T follicular helper cell (primary cell): ENCODE data around the gene USE1.

Source experiments
- DNase-seq: peaks from one replicate; pipeline ENCODE4 v3.0.0-alpha.2; 2020; ENCODE audit warnings: low read depth

The USE1 gene

GRCh38 chr19:17259118-17259780 is 44.1 kb downstream of the USE1 start:
- DNase-seq: no peak

DNA sequence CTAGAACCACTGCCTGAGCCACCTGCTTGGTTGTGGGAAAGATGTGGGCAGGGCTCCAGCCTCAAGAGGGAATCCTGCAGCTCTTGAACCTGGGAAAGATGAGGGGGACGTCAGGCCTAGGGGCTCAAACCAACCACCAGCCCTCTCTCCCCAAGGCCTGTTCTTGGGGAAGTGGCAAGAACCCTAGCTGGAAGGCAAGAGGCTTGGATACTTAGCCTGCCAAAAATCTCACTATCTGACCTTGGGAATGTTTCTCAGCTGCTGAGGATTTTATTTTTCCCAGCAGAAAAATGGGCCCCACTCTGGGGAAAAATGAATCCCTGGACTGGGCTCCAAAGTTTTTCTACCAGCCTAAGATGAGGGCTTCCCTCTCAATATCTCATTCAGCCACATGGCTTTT is 44.8 kb downstream of the USE1 start:
- DNase-seq: no peak

DNA sequence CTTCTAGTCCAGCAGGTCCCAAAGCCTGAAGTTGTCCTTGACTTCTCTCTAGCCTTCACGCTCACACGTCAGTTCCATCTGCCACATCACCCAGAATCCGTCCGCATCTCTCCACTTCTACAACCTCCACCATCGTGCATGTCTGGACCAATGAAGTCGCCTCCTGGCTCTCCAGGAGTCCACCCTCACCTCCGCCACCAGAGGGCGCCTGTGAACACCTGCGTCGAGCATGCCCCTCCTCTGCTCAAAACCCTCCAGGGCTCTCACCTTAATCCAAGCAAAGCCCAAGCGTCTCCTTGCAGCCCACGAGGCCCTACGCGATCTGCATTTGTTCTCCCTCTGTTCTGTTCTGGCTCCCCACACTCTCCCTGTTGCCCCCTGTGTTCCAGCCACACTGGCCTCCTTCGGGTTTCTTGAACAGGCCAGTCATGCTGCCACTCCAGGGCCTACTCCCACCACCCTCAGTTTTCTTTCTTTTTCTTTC is 45.7 kb downstream of the USE1 start:
- DNase-seq: peak; percentile 84

DNA sequence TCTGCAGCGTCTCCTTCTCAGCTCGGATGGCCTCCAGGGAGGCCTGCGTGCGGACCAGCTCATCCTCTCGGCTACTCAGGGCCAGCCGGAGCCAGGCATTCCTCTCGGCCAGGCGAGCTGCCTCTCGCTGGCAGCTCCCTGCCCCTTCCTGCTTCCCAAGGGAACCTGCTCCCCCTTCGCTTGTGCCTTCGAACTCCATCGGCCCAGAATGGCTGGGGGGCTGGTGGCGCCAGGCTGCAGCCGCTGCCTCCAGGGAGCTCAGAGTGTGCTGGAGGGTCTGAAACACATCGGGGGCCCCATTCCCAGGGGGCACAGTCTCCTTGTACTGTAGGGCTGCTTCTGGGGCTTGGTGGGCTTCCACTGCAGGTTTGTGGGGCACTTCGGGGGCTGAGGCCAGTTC is 47.4 kb downstream of the USE1 start:
- DNase-seq: no peak

DNA sequence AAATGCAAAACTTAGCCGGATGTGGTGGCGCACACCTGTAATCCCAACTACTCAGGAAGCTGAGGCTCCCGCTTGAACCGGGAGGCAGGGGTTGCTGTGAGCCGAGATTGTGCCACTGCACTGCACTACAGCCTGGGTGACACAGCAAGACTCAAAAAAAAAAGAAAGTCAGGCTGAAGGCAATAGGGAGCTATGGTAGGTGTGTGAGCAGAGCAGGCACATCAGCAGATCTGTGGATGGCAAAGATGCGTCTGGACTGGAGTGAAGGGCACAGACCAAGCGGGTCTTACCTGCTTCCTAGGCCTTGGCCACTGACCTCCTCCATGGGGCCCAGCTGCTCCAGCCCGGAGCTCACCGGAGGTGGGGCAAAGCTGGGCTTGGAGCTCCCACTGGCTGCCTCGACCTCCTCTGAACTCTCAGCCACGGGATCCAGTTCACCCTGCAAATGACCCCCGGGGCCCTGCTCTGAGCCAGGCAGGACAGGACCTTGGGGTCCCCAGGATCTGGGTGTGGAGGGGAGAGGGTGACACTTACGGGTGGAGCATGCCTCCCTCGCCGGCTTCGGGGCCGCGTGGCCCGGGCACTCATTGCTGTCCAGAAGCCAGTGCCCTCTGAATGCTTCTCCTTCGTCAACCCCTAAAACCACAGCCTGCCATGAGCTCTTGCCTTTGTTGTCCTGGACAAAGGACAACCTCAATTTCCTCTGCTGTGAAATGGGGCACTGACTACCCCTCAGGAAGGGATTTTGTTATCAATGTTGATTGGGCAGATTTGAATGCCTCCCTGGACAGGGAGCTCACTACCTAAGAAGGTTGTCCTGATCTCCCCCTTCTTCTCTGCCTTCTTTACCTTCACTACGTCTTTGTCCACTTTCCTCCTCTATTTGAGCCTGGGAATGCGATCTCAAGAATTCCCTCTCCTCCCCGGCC is 48.8 kb downstream of the USE1 start:
- DNase-seq: no peak

- no peak for DNase-seq
Observed at GRCh38 chr19:17264641-17264979, 49.5 kb downstream of the USE1 start, which contains the start of gene USHBP1. USHBP1 (minus strand) TSS chr19:17264745; CDS start chr19:17264299, 446 bp downstream.

DNA sequence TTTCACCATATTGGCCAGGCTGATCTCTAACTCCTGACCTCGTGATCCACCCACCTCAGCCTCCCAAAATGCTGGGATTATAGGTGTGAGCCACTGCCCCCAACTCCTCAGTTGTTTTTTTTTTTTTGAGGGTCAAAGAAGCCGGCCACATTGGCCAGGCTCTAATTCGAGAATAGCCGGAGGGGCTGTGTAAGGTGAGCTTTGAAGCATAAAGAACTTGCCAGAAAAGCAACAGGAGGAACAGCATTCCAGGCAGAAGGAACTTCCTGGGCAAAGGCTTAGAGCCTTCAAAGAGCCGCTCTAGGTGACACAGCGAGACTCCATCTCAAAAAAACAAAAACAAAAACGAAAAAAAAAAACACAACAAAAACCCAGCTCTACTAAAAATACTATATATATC is 50.9 kb downstream of the USE1 start:
- no peak for DNase-seq

- DNase-seq: no peak
Observed at GRCh38 chr19:17266589-17266974, 51.4 kb downstream of the USE1 start.

GRCh38 chr19:17266975-17267788 is 52.0 kb downstream of the USE1 start, which contains the start of gene BABAM1:
BABAM1 (plus strand) TSS chr19:17267443; CDS start chr19:17268807, 1,364 bp downstream.
- DNase-seq: peak; percentile 93

DNA sequence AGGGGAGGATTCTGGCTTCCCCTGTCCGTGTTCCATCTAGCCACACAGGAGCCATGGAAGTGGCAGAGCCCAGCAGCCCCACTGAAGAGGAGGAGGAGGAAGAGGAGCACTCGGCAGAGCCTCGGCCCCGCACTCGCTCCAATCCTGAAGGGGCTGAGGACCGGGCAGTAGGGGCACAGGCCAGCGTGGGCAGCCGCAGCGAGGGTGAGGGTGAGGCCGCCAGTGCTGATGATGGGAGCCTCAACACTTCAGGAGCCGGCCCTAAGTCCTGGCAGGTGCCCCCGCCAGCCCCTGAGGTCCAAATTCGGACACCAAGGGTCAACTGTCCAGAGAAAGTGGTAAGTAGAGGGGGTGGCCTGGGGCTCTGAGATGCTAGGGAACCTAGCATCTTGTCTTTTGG is 53.6 kb downstream of the USE1 start:
- DNase-seq: no peak
